GM12875 (cell line): ENCODE data around the gene ADAMTSL5.

Source experiments
- H3K4me3 ChIP-seq: one replicate; pipeline ENCODE4 v1.5.1; 2011; ENCODE audit warnings: low read depth, low read length, control low read depth
- CTCF ChIP-seq: IDR thresholded peaks from 2 replicates; pipeline ENCODE4 v1.5.1; 2011; ENCODE audit warnings: low read depth, mild to moderate bottlenecking, control low read depth, inconsistent platforms, low read length, moderate library complexity, borderline replicate concordance; ENCODE audit not compliant: insufficient read depth

The ADAMTSL5 gene

GRCh38 chr19:1456121-1456900 lies 56.5 kb downstream of the ADAMTSL5 start:
- TF ChIP-seq CTCF, result no peak
- no peak overlapping the region for H3K4me3 ChIP-seq

GRCh38 chr19:1455336-1456120 lies 57.3 kb downstream of the ADAMTSL5 start:
- no peak overlapping the region for H3K4me3 ChIP-seq
- TF ChIP-seq CTCF, result no peak
